ENCODE measurements around the gene LHX8. TPM values are rescaled to one million over a fixed set of nuclear protein-coding genes. Genes with fewer than 3 reads are reported as not detected.

The LHX8 gene
- total RNA-seq, 1 donor from 2014 or later, result not detected

DNA sequence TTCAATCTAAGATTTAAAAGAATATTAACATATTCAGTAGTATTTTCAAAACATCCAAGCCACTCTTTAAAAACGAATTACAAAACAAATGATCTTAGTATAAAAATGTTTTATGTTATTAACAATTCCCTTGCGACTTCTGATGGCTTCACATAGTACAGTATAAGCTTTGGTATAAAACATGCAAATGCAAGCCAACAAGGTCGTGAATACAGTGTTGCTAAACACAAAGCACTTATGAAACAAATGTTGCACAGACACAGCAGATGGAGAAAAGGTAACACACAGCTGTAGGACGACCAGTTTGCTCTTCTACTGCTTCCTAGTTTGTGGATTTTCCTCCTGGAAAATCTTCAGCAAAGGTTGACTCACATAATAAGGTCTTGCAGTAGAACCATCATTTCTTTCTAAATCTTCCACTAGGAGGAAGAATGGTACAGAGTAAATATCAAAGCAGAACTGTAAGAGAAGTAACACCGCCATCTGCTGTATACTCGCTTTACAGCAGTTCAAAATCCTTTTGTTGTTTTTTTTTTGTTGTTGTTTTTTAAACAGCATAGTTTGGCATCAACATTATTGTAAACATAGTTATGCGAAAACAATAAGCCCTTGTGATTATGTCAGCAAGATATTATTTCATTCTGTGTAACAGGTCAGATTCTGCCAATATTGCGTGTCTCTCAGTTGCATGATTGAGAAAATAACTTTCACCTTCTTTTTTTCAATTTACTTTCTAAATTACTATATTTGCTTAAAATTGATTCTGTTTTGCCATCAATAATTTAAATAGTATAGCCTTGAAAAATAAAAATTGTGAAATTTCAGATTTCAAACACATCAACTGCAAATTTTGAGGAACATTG, 69.5 kb downstream of the LHX8 start:
- ATAC-seq, result peak; percentile 70

DNA sequence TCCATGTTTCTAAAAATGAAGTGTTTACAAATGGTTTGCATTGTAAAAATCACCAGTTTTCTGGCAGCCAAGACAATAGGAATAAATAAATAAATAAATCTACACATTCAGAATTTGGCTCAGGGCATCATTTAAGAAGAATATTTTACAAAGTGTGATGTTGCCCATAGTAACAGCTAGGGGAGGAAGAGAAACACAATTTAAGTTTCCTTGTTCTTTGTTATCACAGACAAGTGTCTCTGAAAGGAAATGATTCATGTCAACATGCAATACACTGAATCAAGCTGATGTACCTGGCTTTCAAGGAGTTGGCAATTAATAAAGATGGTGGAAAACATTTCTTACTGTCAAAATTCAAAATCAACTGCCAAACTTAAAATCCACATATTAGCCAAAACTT, 74.7 kb downstream of the LHX8 start:
- no peak for ATAC-seq
